Endothelial cell of coronary artery (primary cell): Measurements from ENCODE around the gene AP4S1. TPM values are rescaled to one million over a fixed set of nuclear protein-coding genes. Genes with fewer than 3 reads are reported as not detected.

Experiments used
- total RNA-seq: library from RNA; depleted of rRNA; stranded (reverse); fragments of >200 nt; gene quantifications from 2 replicates; pipeline ENCODE4 v1.2.3, GENCODE V29; 2014

AP4S1 gene, protein sequence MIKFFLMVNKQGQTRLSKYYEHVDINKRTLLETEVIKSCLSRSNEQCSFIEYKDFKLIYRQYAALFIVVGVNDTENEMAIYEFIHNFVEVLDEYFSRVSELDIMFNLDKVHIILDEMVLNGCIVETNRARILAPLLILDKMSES
- 3.1 and 3.3 TPM in 2 replicates for total RNA-seq

DNA sequence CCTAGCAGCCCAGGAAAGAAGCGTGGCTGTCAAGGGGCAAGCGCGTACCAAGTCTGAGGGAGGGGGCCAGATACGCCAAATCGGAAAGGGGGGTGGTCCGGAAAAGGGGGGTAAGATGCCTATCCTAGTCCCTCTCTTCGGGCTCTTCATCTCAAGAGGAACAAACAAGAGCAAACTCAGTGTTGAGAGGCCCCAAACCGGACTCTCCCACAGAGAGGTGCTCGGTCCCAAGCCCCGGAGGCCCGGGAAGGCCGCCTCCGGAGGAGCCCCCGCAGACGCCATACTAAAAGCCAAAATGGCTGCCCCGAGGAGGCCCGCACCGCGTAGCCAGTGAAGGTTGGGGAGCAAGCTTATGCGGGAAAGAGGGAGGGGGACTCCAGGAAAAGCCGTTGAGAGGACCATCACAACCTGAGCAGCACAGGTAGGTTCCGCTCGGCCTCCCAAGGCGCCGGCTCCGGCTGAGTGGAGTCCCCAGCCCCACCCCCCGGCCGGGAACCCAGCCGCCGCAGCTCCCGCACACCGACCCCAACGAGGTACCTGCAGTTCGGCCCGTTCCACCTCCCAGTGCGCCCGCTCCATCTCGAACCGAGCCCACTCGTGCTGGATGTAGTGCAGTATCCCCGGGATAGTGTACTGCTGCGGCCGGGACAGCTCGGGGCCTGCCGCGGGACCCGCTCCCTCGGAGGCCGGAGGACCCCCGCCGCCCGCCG lies at the start of gene AP4S1:
TSS of gene AP4S1 (plus strand) at position 283 of the 710 bp plus-strand sequence. CDS start 40,548 bp downstream, outside the sequence.

DNA sequence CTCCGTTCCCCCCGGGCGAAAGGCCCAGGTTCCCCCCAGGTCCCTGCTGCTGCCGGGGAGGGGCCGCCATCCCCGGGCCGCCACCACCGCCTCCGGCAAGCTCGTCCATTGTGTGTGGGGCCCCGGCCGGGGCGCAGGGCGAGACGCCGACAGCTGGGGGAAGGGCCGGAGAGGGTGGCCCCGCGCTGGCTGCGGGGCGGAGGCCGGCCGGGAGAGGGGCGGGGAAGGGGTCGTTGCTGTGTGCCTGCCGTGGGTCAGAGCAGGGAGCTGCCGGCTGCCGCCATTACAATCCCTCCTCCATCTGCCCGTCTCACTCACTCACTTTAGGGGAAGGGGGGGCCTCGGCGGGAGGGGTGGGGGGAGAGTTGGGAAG lies 614 bp downstream of the AP4S1 start, which contains the start of gene STRN3:
TSS of gene STRN3 (minus strand) at position 303 of the 373 bp plus-strand sequence. CDS start at position 109, 194 bp downstream.

Other genes with a start within 250 kb of the AP4S1 start
- 0.09 and 0.56 TPM in 2 replicates for gene COCH, start 151.1 kb upstream of the AP4S1 start, total RNA-seq
- 60.4 and 65.5 TPM in 2 replicates for gene STRN3, start 730 bp downstream of the AP4S1 start, total RNA-seq
- 291 and 294 TPM in 2 replicates for gene HECTD1, start 182.1 kb downstream of the AP4S1 start, total RNA-seq